Breast epithelium (tissue), 4 donors: ENCODE results near the gene BARX1. TPM values are rescaled to one million over a fixed set of nuclear protein-coding genes. Genes with fewer than 3 reads are reported as not detected.

Experiments used
- DNase-seq, 2 donors: peaks; one replicate each; pipeline ENCODE4 v3.0.0-alpha.2; 2019; ENCODE audit warnings: low spot score in 2 of 2
- H3K27ac ChIP-seq, 2 donors: fragments of 200-600 bp; sonication (generic) in 1 of 2; one replicate each; pipeline ENCODE4 v1.5.1; 2016 to 2019; ENCODE audit warnings: mild to moderate bottlenecking in 1 of 2
- H3K27me3 ChIP-seq, 2 donors: fragments of 200-600 bp; sonication (generic) in 1 of 2; one replicate each; pipeline versions ENCODE4 v1.5.1 to v1.6.0; 2017 to 2019; ENCODE audit warnings: control low read depth in 1 of 2, mild to moderate bottlenecking in 1 of 2
- H3K36me3 ChIP-seq: fragments of 200-600 bp; one replicate; pipeline ENCODE4 v1.5.1; 2019
- H3K4me1 ChIP-seq, 2 donors: fragments of 200-600 bp; sonication (generic); one replicate each; pipeline ENCODE4 v1.5.1; 2016 to 2019; ENCODE audit warnings: control low read depth in 1 of 2
- H3K4me3 ChIP-seq, 3 donors: fragments of 200-600 bp; sonication (generic); 1 replicate in 2 of 3; 2 replicates in 1 of 3; pipeline ENCODE4 v1.5.1; 2016 to 2019; ENCODE audit warnings: mild to moderate bottlenecking in 3 of 3, moderate library complexity in 2 of 3
- H3K9me3 ChIP-seq, 2 donors: fragments of 200-600 bp; sonication (generic) in 1 of 2; one replicate each; pipeline ENCODE4 v1.5.1; 2016 to 2019; ENCODE audit warnings: control low read depth in 1 of 2
- POLR2A ChIP-seq: fragments of 450-650 bp; IDR thresholded peaks from one replicate; pipeline ENCODE4 v1.6.1; 2016; ENCODE audit warnings: antibody characterized with exemption, mild to moderate bottlenecking, moderate library complexity
- POLR2AphosphoS5 ChIP-seq, 3 donors: sonication (generic); formaldehyde crosslinking; IDR thresholded peaks; one replicate each; pipeline ENCODE4 v1.6.1; 2017; ENCODE audit warnings: antibody characterized with exemption in 3 of 3
- intact Hi-C: fragments of 100-400 bp; cut with DNase I; formaldehyde crosslinking; loops from one replicate; pipeline ENCODE4 v1.15.1; 2023; ENCODE audit warnings: low total_unique reads
- total RNA-seq, 3 donors: library from RNA; depleted of rRNA; stranded (reverse); fragments of >200 nt; gene quantifications; one replicate each; pipeline ENCODE4 v1.1.0, GENCODE V29; 2016
- TF ChIP-seq, protein P1 (sequence below), 3 donors: fragments of 450-650 bp; IDR thresholded peaks; one replicate each; pipeline ENCODE4 v1.5.1; 2016 to 2017; ENCODE audit warnings: antibody characterized with exemption in 3 of 3, mild to moderate bottlenecking in 3 of 3, moderate library complexity in 3 of 3

BARX1 gene
- total RNA-seq, 3 donors from 2014 or later = 2.6 to 2.9 TPM; not detected in 1

DNA sequence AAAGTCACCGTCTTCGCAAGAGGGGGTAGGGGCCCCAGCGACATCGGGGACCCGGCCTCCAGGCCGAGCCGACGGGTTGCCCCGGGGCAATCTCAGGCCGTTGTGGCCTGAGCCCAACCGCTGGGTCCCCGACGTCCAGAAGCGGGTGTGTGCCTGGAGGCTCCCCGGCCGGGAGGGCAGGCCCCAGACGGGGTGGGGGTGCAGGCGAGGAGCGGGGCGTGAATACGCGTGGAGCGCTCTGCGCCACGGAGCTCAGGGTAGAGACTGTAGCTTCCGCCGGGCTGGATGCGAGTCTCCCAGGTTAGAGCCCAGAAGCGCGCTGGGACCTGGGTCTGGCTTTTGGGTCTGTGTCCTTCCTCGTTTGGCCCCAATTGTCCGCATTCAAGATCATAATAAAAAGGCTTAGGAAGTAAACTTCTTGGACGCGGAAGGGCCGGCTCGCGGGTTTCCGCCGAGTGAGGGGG, 3.5 kb downstream of the BARX1 start:
- intact Hi-C loops = no loop called here
- Histone ChIP-seq H3K27ac (no peak overlapping the region), H3K27me3 (peaks cover 13 to 96% of the 10 kb centered on the region in 2 donors), H3K4me3 (peak overlapping the region; percentile 39 to 71 (median 48)), H3K4me1 (peaks cover 6 to 13% of the 10 kb centered on the region in 2 donors), H3K9me3 (peaks cover 0 to 4% of the 10 kb centered on the region in 2 donors), H3K36me3 (no peaks in the 10 kb centered on the region)
- no peak for TF ChIP-seq POLR2AphosphoS5 (IDR thresholded peaks at IDR 0.05)
- TF ChIP-seq, protein P1, sequence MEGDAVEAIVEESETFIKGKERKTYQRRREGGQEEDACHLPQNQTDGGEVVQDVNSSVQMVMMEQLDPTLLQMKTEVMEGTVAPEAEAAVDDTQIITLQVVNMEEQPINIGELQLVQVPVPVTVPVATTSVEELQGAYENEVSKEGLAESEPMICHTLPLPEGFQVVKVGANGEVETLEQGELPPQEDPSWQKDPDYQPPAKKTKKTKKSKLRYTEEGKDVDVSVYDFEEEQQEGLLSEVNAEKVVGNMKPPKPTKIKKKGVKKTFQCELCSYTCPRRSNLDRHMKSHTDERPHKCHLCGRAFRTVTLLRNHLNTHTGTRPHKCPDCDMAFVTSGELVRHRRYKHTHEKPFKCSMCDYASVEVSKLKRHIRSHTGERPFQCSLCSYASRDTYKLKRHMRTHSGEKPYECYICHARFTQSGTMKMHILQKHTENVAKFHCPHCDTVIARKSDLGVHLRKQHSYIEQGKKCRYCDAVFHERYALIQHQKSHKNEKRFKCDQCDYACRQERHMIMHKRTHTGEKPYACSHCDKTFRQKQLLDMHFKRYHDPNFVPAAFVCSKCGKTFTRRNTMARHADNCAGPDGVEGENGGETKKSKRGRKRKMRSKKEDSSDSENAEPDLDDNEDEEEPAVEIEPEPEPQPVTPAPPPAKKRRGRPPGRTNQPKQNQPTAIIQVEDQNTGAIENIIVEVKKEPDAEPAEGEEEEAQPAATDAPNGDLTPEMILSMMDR (IDR thresholded peaks at IDR 0.05) = no peak
- no peak for TF ChIP-seq POLR2A
- no peak for DNase-seq

GRCh38 chr9:93950619-93951601, 4.2 kb downstream of the BARX1 start:
- H3K4me3 ChIP-seq = peak overlapping the region; percentile 39 to 71 (median 48)
- H3K27ac ChIP-seq = no peak overlapping the region
- H3K9me3 ChIP-seq = peaks cover 0 to 4% of the 10 kb centered on the region in 2 donors
- H3K36me3 ChIP-seq = no peaks in the 10 kb centered on the region
- no peak for DNase-seq
- H3K27me3 ChIP-seq = peaks cover 14 to 96% of the 10 kb centered on the region in 2 donors
- intact Hi-C loops = no loop called here
- TF ChIP-seq POLR2AphosphoS5 (IDR thresholded peaks at IDR 0.05) = no peak
- TF ChIP-seq, protein P1 (IDR thresholded peaks at IDR 0.05) = no peak
- TF ChIP-seq POLR2A = no peak
- peaks cover 6 to 15% of the 10 kb centered on the region in 2 donors for H3K4me1 ChIP-seq

GRCh38 chr9:93949694-93950449, 5.3 kb downstream of the BARX1 start:
- intact Hi-C loops = no loop called here
- no peaks in the 10 kb centered on the region for H3K36me3 ChIP-seq
- H3K27me3 ChIP-seq = peaks cover 18 to 99% of the 10 kb centered on the region in 2 donors
- no peak overlapping the region for H3K4me3 ChIP-seq
- TF ChIP-seq POLR2A = no peak
- peaks cover 6 to 18% of the 10 kb centered on the region in 2 donors for H3K4me1 ChIP-seq
- peaks cover 0 to 4% of the 10 kb centered on the region in 2 donors for H3K9me3 ChIP-seq
- H3K27ac ChIP-seq = no peak overlapping the region
- DNase-seq = no peak

GRCh38 chr9:93949073-93949693, 6.0 kb downstream of the BARX1 start:
- Histone ChIP-seq H3K4me3 (no peak overlapping the region), H3K4me1 (peaks cover 6 to 18% of the 10 kb centered on the region in 2 donors), H3K27me3 (peaks cover 17 to 100% of the 10 kb centered on the region in 2 donors), H3K9me3 (peaks cover 0 to 4% of the 10 kb centered on the region in 2 donors), H3K27ac (no peak overlapping the region), H3K36me3 (no peaks in the 10 kb centered on the region)
- DNase-seq = no peak
- intact Hi-C loops = no loop called here
- TF ChIP-seq, protein P1 (IDR thresholded peaks at IDR 0.05) = no peak
- TF ChIP-seq POLR2A (no peak), POLR2AphosphoS5 (IDR thresholded peaks at IDR 0.05) (no peak)

DNA sequence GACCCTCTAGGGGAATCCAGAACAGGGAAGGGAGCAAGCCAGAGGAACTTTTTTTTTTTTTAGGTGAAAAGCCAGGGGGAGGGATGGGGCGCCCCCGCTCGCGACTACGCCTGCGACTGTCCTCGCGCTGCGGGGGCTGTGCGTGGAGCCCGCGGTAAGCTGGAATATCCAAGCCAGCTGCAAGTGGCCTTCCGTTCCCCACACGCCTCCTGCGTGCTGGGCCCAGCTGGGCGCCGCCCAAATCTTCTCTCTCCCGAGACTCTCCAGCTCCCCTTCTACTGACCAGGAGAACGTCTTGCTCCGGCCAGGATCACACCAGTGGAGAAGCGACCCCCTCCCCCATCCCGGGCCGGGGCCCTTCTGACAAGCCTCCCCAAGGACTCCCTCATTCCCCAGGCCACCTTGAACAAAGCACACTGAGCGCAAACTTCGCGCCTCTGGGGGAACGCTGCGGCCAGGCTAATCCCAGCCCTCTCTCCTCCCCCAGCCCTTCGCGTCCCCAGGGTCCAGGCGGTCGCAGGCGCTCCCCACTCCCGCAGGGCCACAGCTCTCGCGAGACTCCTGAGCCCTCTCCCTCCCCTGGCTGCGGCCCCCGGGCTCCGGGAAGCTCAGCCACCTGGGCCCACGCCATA, 6.6 kb downstream of the BARX1 start:
- no peak for DNase-seq
- TF ChIP-seq POLR2AphosphoS5 (IDR thresholded peaks at IDR 0.05) (no peak), POLR2A (no peak)
- TF ChIP-seq, protein P1 (IDR thresholded peaks at IDR 0.05) = no peak
- Histone ChIP-seq H3K4me1 (peaks cover 6 to 18% of the 10 kb centered on the region in 2 donors), H3K27ac (no peak overlapping the region), H3K36me3 (no peaks in the 10 kb centered on the region), H3K9me3 (no peaks in the 10 kb centered on the region), H3K4me3 (no peak overlapping the region), H3K27me3 (peaks cover 13 to 100% of the 10 kb centered on the region in 2 donors)
- intact Hi-C loops = no loop called here
